ENCODE measurements around the gene ALG9. TPM values are rescaled to one million over a fixed set of nuclear protein-coding genes. Genes with fewer than 3 reads are reported as not detected.

The ALG9 gene
- polyA plus RNA-seq, 1 donor from 2014 or later = 92.1 TPM

DNA sequence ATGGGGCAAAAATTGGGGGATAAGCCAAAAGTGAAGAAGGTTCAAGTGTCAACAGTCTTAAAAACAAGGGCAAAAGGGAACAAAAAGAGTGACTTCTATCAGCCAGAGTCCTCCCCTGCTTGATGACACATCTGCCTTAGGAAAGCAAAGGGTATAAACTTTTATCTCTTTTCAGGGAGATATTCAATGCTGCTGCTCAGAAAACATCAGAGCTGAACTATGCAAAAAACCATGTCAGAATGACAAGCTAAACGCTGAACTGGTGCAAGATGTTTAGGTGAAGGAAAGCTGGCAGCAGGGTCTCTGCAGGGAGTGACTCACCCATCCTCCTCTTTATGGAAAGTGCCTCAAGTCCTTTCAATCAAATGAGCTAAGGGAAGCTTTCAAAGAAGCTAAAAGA, 24.7 kb downstream of the ALG9 start:
- Histone ChIP-seq H3K27me3 (ENCODE audit: insufficient read depth, low read depth, low read length) (no peaks in the 10 kb centered on the region), H3K4me2 (ENCODE audit: low read length) (peak overlapping the region; percentile 20), H3K4me3 (ENCODE audit: low read length) (peak overlapping the region; percentile 43), H3K9me3 (ENCODE audit: low read length) (no peaks in the 10 kb centered on the region), H3K9me2 (ENCODE audit: insufficient read depth, low read length) (no peaks in the 10 kb centered on the region), H3K36me3 (ENCODE audit: insufficient read depth, low read length) (no peaks in the 10 kb centered on the region), H3K27ac (ENCODE audit: low read length) (peak overlapping the region; percentile 65), H3K79me2 (replicated peaks; ENCODE audit: insufficient read depth, low read length) (no peaks in the 10 kb centered on the region), H3F3A (ENCODE audit: insufficient read depth, low read length, poor library complexity, severe bottlenecking) (peaks cover 3% of the 10 kb centered on the region), H2AFZ (ENCODE audit: low read depth, low read length) (no peak overlapping the region), H3K9ac (ENCODE audit: low read length) (peak overlapping the region; percentile 24), H4K20me1 (ENCODE audit: insufficient read depth) (no peaks in the 10 kb centered on the region)
- TF ChIP-seq MXI1 (conservative IDR thresholded peaks at IDR 0.05; ENCODE audit: poor library complexity, severe bottlenecking) (no peak), EZH2 (IDR thresholded peaks at IDR 0.05; ENCODE audit: borderline replicate concordance, insufficient read depth, low read length, poor library complexity, severe bottlenecking) (no peak), EP300 (conservative IDR thresholded peaks at IDR 0.05; ENCODE audit: poor library complexity, severe bottlenecking) (peak; percentile 82), RAD21 (conservative IDR thresholded peaks at IDR 0.05) (no peak), TAF1 (IDR thresholded peaks at IDR 0.05; ENCODE audit: low read depth) (no peak), SMC3 (conservative IDR thresholded peaks at IDR 0.05; ENCODE audit: poor library complexity) (no peak), POLR2AphosphoS5 (IDR thresholded peaks at IDR 0.05) (peak; percentile 38)
- TF ChIP-seq, protein P1, sequence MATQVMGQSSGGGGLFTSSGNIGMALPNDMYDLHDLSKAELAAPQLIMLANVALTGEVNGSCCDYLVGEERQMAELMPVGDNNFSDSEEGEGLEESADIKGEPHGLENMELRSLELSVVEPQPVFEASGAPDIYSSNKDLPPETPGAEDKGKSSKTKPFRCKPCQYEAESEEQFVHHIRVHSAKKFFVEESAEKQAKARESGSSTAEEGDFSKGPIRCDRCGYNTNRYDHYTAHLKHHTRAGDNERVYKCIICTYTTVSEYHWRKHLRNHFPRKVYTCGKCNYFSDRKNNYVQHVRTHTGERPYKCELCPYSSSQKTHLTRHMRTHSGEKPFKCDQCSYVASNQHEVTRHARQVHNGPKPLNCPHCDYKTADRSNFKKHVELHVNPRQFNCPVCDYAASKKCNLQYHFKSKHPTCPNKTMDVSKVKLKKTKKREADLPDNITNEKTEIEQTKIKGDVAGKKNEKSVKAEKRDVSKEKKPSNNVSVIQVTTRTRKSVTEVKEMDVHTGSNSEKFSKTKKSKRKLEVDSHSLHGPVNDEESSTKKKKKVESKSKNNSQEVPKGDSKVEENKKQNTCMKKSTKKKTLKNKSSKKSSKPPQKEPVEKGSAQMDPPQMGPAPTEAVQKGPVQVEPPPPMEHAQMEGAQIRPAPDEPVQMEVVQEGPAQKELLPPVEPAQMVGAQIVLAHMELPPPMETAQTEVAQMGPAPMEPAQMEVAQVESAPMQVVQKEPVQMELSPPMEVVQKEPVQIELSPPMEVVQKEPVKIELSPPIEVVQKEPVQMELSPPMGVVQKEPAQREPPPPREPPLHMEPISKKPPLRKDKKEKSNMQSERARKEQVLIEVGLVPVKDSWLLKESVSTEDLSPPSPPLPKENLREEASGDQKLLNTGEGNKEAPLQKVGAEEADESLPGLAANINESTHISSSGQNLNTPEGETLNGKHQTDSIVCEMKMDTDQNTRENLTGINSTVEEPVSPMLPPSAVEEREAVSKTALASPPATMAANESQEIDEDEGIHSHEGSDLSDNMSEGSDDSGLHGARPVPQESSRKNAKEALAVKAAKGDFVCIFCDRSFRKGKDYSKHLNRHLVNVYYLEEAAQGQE (IDR thresholded peaks at IDR 0.05; ENCODE audit: borderline replicate concordance) = peak; percentile 38
- TF ChIP-seq, protein P2, sequence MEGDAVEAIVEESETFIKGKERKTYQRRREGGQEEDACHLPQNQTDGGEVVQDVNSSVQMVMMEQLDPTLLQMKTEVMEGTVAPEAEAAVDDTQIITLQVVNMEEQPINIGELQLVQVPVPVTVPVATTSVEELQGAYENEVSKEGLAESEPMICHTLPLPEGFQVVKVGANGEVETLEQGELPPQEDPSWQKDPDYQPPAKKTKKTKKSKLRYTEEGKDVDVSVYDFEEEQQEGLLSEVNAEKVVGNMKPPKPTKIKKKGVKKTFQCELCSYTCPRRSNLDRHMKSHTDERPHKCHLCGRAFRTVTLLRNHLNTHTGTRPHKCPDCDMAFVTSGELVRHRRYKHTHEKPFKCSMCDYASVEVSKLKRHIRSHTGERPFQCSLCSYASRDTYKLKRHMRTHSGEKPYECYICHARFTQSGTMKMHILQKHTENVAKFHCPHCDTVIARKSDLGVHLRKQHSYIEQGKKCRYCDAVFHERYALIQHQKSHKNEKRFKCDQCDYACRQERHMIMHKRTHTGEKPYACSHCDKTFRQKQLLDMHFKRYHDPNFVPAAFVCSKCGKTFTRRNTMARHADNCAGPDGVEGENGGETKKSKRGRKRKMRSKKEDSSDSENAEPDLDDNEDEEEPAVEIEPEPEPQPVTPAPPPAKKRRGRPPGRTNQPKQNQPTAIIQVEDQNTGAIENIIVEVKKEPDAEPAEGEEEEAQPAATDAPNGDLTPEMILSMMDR (IDR thresholded peaks at IDR 0.05; ENCODE audit: poor library complexity, severe bottlenecking) = no peak

DNA sequence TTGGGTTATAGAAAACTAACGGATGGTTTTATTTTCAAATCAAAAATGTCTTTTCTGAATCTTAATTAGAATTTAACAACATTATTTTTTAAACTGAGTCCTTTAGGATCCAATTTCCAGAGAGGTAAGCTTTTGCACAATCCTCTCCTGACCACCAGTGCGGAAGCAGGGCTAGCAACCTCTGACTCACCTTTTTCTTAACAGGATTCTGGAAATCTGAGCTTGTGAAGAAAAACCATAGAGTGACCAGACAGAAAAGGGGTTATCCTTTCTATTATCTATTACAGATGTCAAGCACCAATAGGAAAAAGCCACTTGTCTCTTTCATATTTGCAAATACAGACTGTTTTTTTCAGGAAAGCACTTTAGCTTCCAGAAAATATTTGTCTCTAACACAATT, 25.3 kb downstream of the ALG9 start:
- Histone ChIP-seq H3K4me2 (ENCODE audit: low read length) (peak overlapping the region; percentile 9), H3K9me2 (ENCODE audit: insufficient read depth, low read length) (no peaks in the 10 kb centered on the region), H3K27ac (ENCODE audit: low read length) (peak overlapping the region; percentile 65), H3K27me3 (ENCODE audit: insufficient read depth, low read depth, low read length) (no peaks in the 10 kb centered on the region), H2AFZ (ENCODE audit: low read depth, low read length) (no peak overlapping the region), H4K20me1 (ENCODE audit: insufficient read depth) (no peaks in the 10 kb centered on the region), H3F3A (ENCODE audit: insufficient read depth, low read length, poor library complexity, severe bottlenecking) (peaks cover 3% of the 10 kb centered on the region), H3K79me2 (replicated peaks; ENCODE audit: insufficient read depth, low read length) (no peaks in the 10 kb centered on the region), H3K9me3 (ENCODE audit: low read length) (no peaks in the 10 kb centered on the region), H3K36me3 (ENCODE audit: insufficient read depth, low read length) (no peaks in the 10 kb centered on the region), H3K4me3 (ENCODE audit: low read length) (peak overlapping the region; percentile 43), H3K9ac (ENCODE audit: low read length) (peak overlapping the region; percentile 24)
- no peak for TF ChIP-seq EZH2 (IDR thresholded peaks at IDR 0.05; ENCODE audit: borderline replicate concordance, insufficient read depth, low read length, poor library complexity, severe bottlenecking)
- TF ChIP-seq POLR2AphosphoS5 (IDR thresholded peaks at IDR 0.05) = no peak
- TF ChIP-seq MXI1 (conservative IDR thresholded peaks at IDR 0.05; ENCODE audit: poor library complexity, severe bottlenecking) = no peak
- TF ChIP-seq SMC3 (conservative IDR thresholded peaks at IDR 0.05; ENCODE audit: poor library complexity) = no peak
- TF ChIP-seq, protein P2 (IDR thresholded peaks at IDR 0.05; ENCODE audit: poor library complexity, severe bottlenecking) = no peak
- TF ChIP-seq, protein P1 (IDR thresholded peaks at IDR 0.05; ENCODE audit: borderline replicate concordance) = no peak
- TF ChIP-seq EP300 (conservative IDR thresholded peaks at IDR 0.05; ENCODE audit: poor library complexity, severe bottlenecking) = no peak
- no peak for TF ChIP-seq RAD21 (conservative IDR thresholded peaks at IDR 0.05)
- no peak for TF ChIP-seq TAF1 (IDR thresholded peaks at IDR 0.05; ENCODE audit: low read depth)

Measured in neural cell (in vitro differentiated cells).